Measurements from ENCODE around the gene TAPBP.

- TF ChIP-seq CTCF (IDR thresholded peaks at IDR 0.05), result no peak
- no peak for TF ChIP-seq POLR2A (IDR thresholded peaks at IDR 0.05; ENCODE audit: low read length)
- no peak for TF ChIP-seq RAD21 (conservative IDR thresholded peaks at IDR 0.05 in 1 of 2, IDR thresholded peaks at IDR 0.05 in 1 of 2)
- no peak for TF ChIP-seq RARB (CRISPR knock-in tag; IDR thresholded peaks at IDR 0.05)
- no peak for TF ChIP-seq PBX3 (IDR thresholded peaks at IDR 0.05)
- TF ChIP-seq PHF8 (IDR thresholded peaks at IDR 0.05; ENCODE audit: borderline replicate concordance, low read depth), result no peak
- TF ChIP-seq CEBPB (IDR thresholded peaks at IDR 0.05), result no peak
- TF ChIP-seq MAX (IDR thresholded peaks at IDR 0.05), result no peak
- TF ChIP-seq REST (IDR thresholded peaks at IDR 0.05), result no peak
- no peak for TF ChIP-seq ZC3H11A (IDR thresholded peaks at IDR 0.05)
- no peak for TF ChIP-seq POLR2AphosphoS2 (conservative IDR thresholded peaks at IDR 0.05; ENCODE audit: low read length)
- no peak for TF ChIP-seq CHD2 (IDR thresholded peaks at IDR 0.05; ENCODE audit: low read length, partially characterized antibody)
- TF ChIP-seq MYC (IDR thresholded peaks at IDR 0.05; ENCODE audit: borderline replicate concordance, low read length), result no peak
Observed at GRCh38 chr6:33336495-33336894, 22.6 kb upstream of the TAPBP start.
